ENCODE results near the gene PMAIP1.

DNA sequence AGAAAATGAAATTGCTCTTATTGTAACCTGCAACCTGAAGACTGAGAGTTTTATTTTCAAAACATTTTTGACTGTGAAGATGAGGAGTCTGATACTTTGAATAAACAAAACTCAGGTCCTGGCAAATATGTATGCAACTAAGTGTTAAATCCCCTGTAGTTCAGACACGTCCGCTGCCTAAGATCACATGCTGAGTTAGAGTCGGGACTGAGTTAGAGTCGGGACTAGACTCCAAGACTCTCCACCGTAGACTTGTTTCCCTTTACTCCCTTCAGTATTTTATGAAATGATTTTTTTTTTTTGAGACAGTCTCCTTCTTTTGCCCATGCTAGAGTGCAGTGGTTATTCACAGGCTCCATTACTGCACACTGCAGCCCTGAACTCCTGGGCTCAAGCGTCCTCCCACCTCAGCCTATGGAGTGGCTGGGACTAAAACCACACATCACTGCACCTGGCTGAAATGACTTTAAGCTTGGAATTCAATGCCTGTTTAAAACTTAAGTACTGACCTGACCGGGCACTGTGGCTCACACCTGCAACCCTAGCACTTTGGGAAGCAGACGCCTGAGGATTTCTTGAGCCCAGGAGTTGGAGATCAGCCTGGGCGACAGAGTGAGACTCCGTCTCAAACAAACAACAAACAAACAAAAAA, 28.0 kb upstream of the PMAIP1 start:
- TF ChIP-seq, protein P1, sequence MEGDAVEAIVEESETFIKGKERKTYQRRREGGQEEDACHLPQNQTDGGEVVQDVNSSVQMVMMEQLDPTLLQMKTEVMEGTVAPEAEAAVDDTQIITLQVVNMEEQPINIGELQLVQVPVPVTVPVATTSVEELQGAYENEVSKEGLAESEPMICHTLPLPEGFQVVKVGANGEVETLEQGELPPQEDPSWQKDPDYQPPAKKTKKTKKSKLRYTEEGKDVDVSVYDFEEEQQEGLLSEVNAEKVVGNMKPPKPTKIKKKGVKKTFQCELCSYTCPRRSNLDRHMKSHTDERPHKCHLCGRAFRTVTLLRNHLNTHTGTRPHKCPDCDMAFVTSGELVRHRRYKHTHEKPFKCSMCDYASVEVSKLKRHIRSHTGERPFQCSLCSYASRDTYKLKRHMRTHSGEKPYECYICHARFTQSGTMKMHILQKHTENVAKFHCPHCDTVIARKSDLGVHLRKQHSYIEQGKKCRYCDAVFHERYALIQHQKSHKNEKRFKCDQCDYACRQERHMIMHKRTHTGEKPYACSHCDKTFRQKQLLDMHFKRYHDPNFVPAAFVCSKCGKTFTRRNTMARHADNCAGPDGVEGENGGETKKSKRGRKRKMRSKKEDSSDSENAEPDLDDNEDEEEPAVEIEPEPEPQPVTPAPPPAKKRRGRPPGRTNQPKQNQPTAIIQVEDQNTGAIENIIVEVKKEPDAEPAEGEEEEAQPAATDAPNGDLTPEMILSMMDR (IDR thresholded peaks at IDR 0.05) = no peak
- TF ChIP-seq POLR2A (IDR thresholded peaks at IDR 0.05) = no peak

Measured in thyroid gland (tissue), 4 donors.